OCI-LY3 (cell line): ENCODE results near the gene PPP2R5B.

ENCODE experiments used
- CTCF ChIP-seq: fragments of 200-600, 300-600 bp; sonication (generic); IDR thresholded peaks from 2 replicates; pipeline ENCODE4 v1.5.1; 2014; ENCODE audit warnings: antibody characterized with exemption, low read length, low read depth
- EZH2phosphoT487 ChIP-seq: fragments of 200-600 bp; shearing (Covaris generic); IDR thresholded peaks from 2 replicates; pipeline ENCODE4 v1.6.1; 2018; ENCODE audit warnings: antibody characterized with exemption, mixed run types, low read depth

GRCh38 chr11:64876229-64876750, 48.2 kb upstream of the PPP2R5B start:
- TF ChIP-seq CTCF = no peak
- TF ChIP-seq EZH2phosphoT487 = no peak
